Fibroblast of skin of left quadriceps (primary cell): ENCODE measurements around the gene EXOC4.
A peak's percentile ranks its signal among the peaks of the same experiment; 100 is the strongest.

Source experiments
- DNase-seq, 2 experiments: peaks; one replicate each; pipeline ENCODE4 v3.0.0-alpha.2; 2013; ENCODE audit warnings: low read depth in 2 of 2

Gene EXOC4

DNA sequence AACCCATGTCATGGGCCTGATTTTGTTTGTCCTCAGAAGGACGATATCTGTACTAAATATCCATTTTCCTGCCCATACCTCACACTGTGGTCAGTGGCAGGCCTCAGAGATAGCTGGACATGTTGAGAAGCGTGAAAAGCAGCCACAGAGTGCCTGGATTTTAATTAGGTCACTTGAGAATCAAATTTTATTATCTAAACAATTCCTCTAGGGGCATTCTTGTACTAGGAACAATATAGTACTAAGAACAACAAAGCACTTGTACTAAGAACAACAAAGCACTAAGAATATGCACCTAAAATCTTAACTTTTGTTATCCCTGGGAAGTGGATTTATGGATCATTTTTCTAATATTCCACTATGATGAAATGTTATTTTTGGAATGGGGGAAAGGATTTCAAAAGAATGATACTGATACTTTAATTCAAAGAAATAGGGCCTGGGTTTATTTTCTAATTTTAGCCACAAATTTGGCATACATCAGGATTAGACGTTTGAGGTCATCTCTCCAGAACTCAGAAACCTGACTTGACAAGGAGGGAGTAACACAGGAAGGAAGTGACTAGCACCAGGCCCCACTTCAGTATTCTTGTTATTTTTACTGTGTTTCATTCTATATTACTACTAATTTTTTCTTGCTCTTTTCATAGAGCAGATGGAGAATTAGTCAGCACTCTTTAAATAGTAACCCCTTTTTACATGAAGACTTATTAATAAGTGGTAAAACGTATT is 112.2 kb downstream of the EXOC4 start:
- DNase-seq: peak; percentile 25 to 26

DNA sequence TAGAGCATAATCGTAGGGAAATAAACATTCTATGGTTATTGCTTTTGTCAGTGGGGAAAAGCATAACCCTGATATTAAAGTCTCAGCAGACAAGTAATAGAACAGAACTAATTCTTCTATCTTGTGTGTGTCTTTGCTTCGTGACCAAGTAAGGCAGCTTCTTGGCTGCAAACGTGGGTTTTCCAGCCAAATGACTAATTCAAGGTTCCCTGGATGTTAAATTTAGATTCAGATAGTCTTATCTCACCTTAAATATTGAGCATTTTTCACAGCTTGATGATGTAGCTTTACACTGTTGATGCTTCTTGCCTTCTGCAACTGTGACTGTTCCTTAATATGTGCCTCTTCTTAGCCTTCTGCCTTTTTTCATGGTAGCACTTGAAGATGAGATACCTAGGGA is 113.0 kb downstream of the EXOC4 start:
- no peak for DNase-seq

DNA sequence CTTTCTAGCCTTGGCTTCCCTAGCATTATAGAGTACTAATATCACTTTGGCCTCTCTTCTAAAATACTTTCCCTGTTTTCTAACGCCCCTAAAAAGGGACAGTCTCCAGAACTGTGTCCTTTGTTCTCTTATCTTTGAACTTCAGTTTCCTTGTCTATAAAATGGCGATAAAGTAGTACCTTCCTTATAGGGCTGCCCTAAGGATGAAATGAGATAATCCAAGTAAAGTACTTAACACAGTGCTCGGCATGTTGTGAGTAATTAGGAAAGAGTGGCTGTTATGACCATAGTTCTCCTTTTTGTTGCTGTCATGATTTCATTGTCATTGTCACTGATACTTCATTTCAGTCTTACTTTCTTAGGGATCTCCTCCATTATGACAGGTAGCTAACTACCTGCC is 114.7 kb downstream of the EXOC4 start:
- no peak for DNase-seq

DNA sequence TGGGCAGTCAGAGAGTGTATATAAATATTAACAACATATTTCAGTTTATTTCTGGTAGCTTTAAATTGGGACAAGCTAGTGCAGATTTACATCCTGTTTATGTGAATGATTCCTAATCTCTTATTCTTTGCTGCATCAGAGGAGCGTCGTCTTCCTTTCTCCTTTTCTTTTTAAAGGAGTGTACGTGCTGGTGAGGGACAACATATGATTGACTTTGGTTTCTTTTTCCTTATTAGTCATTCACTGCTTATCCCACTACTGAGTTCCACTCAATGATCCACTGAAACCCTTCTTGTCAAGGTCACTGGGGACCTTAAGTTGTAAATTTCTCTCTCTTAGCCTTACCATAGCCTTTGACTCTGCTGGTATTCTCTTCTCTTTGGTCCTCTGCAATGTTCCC is 116.3 kb downstream of the EXOC4 start:
- no peak for DNase-seq

DNA sequence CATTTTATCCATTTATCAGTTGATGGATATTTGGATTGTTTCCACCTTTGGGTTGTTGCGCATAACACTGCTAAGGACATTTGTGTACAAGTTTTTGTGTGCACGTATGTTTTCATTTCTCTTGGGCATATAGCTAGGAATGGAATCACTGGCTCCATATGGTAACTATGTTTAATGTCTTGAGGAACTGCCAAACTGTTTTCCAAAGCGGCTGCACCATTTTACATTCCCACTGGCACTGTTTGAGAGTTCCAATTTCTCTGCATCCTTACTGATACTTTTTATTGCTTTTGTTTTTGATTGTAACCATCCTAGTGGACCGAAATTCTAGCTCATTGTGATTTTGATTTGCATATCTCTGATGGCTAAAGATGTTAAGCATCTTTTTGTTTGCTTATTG is 118.7 kb downstream of the EXOC4 start:
- DNase-seq: no peak

DNA sequence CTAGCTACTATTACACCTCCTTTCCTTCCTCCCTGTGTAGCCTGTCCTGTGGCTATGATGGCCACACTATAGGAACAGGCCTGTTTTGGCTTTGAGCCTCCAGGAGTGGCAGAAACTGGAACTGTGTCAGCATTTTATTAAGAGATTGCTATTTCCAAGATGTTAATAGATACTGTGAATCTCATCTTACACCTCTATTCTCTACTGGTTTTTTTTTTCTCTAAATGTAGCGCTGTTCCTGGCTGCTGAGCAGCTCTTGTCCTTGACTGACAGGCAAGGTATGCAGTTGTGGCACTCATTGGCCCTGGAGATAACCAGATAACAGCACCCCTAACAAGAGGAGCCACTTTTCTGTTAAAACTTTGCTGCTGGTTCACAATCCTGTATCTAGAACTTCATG is 119.5 kb downstream of the EXOC4 start:
- DNase-seq: no peak

DNA sequence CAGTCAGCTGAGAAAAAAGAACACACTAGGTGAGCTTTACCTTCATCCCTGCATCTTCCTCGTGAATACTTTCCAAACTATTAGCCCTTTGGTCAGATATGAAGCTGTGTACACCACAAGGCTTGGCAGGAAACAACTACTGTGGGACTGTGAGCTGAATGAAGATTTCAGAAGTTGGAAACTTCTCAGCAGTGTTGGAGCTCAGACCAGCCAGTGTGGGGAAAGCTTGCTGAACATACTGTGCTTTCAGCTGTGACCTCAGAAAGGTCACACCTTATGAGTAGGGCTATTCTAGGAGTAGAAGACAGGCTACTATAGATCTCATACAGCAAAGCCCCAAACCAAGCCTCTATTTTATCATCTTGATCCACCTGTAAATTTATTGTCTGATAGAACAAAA is 123.6 kb downstream of the EXOC4 start:
- DNase-seq: no peak

DNA sequence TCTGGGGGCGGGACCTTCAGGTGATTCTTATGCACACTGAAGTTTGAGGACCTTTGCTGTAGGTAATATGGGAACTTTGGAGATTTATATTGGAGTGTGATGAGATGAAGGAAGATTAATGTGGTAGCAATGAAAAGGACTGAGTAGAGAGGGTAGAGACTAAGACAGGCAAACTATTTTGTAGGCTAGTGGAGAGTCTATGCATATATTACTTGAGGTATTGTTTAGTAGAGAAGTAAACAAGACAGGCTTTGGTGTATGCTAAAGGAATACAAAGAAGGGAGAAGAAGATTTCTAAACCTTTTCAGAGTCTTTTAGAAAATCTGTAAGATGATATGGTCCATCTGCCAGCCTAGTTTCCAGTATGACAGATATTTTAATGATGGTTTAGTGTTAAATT is 129.1 kb downstream of the EXOC4 start:
- no peak for DNase-seq

DNA sequence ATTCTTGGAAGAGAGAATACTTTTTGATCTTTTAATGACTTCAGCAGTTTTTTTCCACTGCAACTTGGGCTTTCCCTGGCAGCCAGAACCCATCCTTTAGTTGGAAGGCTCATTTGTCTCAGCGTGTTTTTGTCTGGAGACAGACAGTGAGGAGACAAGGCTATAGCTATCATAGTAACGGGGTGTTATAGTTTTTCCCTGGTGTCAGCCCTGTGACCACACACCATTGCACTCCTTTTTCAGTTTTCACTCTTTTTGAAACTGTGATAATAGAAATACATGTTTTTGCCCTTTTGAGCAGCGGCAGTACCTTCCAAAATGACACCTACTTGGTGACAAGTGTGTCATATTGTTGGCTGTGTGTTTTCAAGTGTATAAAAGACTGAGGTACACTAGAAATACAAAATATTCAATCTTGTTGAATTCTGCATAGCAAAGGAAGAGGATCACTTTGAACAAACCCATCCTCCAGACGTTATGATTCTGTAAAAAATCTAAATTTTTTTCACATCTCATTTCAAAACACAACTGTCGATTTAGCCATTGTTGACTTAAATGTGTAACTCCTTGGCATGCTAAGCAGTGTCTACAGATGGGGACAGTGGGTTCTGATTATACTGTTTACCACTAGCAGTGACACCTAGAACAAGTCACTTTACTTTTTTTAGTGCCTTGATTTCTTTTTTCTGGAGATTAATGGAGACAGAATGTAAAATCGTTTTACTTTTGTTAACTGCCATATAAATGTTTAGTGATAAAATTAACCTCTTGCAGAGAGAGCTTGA is 130.1 kb downstream of the EXOC4 start:
- DNase-seq: no peak

DNA sequence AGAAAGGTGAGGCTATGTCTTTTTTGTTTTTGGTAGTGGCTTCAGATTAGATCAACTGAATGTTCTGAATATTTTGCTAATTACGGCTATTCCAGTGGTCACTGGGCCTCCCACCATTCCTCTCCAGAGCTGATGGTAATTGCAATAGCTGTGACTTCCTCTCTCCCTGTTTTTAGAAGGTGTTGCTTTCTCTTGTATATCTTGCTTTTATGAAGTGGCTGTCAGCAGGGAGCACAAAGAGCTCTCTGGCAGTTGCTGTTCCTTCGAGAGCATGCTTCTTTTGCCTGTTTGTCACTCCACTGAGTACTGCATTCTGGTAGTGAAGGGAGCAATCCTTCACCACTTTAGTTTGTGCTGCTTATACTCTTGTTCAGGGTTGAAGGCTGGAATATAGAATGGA is 133.3 kb downstream of the EXOC4 start:
- no peak for DNase-seq

DNA sequence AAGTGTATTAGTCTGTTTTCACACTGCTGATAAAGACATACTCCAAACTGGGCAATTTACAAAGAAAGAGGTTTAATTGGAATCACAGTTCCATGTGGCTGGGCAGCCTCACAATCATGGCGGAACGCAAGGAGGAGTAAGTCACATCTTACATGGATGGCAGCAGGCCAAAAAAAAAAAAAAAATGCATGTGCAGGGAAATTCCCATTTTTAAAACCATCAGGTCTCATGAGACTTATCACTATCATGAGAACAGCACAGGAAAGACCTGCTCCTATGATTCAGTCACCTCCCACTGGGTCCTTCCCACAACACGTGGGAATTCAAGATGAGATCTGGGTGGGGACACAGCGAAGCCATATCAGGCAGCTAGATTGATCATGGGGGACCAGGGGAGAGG is 136.8 kb downstream of the EXOC4 start:
- no peak for DNase-seq

DNA sequence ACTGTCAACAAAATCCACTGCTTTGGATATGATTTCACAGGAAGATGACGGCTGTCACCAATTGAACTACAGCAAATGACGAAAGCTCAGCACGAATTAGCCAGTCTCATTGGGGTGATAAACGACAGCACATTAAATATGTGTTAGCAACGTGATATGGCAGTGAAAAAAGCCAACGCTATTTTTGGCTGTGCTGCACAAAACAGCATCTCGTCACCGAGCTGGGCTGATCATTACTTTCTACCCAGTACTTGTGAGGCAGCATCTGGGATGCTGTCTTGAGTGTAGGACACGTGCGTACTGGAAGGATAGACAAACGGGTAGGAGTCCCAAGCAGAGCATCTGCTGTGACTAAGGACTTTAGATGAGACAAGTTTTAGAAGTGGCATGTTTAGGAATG is 138.3 kb downstream of the EXOC4 start:
- no peak for DNase-seq

DNA sequence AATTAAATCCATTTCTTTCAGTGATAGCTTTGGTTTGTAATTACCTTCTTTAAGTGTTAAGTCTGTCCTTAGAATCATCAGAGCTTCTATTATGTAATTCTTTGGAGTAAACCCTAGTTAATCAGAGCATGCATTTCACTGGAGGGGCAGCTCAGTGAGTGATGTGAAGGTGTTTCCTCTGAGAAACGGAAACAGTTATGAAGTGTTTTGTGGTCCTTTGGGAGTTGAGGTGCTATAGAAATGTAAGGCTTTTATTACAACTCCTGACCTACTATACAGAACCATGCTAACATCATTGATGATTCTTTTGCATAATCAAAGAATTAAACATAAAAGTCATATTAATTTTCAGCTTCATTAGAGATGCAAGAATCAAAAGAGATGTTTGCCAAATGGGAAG is 141.5 kb downstream of the EXOC4 start:
- DNase-seq: no peak

DNA sequence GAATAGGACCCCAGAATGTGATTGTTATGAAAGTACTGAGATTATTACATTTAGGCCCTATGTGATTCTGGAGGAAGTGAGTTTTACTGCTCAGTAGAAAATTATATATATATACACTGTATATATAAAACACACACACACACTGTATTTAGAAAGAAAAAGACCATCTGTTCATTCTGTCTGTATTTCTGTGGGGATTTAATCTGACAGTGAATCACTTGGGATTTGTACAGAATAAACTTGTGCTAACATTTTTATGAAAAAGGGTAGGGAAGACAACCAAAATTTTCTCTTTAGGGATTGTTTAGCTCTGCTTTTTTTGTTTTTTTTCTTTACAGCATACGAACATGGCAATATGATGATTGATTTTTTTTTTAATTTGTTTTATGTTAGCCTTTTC is 142.7 kb downstream of the EXOC4 start:
- DNase-seq: no peak

DNA sequence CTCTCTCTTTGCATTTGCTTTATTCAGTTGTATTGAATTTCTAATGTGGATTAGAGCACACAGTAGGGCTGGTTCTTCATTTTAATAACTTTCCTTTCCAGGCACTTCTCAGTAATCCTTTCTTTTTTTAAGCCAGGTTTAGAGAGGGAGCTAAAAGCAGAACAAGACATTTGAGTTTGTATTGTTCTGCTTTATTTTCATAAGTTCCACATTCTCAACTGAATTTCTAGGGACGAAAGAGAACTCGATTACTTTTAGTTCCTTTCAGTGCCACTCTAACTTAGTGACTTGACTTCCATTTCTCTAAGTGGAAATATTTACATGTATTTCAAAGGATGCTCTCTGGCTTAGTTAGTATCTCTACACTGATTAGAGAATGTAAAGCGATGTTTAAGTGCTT is 145.6 kb downstream of the EXOC4 start:
- no peak for DNase-seq

DNA sequence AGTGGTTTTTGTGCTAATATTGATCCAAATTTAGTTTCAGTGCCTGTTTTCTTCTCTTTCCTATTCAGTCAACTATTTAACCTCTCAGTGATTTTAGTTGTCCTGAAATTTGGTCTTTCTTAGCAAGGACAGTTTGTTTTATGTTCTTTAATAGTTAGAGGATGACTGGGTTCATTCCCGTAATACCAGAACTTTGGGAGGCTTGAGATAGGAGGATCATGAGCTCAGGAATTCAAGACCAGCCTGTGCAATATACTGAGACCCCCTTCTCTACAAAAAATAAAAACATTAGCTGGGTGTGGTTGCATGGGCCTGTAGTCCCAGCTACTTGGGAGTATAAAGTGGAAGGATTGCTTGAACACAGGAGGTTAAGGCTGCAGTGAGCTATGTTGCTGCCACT is 148.3 kb downstream of the EXOC4 start:
- no peak for DNase-seq

DNA sequence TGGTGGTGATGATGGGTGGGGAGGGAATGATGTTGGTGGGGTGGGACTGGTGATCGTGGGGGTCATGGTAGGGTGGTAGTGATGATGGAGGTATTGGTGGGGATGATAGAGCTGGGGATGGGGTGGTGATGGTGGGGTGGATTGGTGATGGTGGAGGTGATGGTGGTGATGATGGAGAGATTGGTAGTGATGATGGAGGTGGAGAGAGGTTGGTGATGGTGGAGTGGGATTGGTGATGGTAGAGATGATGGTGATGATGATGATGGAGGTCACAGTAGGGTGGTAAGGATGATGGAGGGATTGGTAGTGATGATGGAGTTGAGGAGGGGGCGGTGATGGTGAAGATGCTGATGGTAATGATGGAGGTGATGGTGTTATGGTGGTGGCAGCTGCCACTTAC is 155.3 kb downstream of the EXOC4 start:
- DNase-seq: no peak

DNA sequence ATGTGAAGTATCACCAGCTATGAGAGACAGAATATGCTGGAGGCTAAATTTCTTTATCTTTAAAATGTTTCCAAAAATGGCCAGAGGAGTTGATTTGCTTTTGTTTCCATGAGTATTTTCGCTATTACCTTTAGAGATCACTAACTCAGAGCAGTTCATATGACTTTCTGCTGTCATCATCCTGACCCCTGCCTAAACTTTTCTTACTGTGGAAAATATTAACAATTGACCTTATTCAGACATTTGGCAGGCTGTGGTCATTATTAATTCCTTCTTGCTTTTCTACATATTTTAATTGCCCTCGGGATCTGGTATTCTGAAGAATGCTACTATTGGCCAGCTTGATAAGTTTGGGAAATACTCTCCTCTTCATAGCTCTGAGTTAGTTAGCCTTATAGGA is 156.5 kb downstream of the EXOC4 start:
- DNase-seq: no peak

DNA sequence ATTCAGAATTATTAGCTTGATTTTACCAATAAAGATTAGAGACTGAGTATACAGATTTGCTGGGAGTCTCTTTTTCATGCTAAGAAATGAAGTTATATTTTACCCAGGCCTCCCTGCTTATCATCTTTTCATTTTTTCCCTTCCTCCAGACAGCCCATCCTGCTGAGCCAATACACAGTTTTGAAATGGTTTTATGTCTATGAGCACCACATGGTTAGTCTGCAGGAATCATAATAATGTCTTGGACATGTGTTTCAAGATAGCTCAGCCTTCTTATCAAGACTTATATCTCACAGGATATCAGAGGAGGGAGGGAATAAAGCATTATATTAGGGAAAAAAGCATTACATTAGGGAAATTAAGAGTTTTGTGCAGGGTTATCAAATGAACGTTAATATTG is 157.1 kb downstream of the EXOC4 start:
- DNase-seq: no peak

DNA sequence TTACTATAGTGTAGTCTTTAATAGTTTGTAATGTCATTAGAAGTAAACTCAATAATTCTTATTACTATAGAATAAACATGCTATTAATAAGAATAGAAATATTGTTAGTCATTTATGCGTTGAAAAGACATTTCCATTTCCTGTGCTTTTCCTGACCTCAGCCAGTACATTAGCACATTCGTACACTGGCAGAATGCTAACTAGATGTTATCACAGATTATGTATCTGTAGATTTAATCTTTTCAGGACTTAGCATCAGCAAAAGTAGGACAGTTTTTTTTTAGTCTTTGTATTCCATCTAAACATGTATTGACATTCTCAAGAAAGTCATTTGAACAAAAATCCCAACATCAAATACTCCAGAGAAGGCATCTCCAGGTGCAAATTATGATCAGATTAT is 158.5 kb downstream of the EXOC4 start:
- no peak for DNase-seq

DNA sequence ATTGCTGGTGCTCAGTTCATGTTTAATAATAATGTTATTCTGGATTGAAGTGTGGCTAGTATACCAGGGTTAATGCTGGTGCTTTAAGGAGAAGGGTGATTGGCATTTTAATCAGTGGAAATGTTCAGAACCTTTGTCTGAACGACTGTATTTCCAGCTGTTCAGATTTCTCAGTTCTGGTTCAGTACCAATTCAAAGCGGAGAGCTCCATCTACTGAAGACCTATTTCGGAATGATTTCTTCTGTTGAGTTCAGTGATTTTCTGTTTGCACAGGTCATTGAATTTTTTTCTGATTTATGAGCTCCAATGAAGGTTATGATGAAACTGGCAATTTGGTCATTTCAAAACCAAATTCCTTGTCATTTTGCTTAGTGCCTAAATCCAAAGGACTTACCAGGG is 160.1 kb downstream of the EXOC4 start:
- no peak for DNase-seq

DNA sequence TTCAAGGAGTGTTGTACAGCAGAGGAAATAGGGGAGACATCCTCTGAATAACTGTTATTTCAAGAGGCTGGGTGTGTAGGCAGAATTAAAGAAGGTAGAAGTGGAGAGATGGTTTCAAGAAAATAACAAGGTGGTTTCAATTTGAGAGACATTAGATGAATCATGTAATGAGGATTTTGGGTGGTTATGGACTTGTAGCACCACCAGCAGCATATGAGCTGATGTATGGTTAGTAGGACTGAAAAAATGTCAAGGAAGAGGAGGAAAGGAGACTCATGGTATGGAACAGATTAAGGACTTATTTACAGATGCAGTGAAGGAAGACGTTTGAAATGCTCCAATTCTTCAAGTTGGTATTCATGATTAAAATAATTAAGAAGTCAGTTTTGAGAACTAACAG is 166.2 kb downstream of the EXOC4 start:
- DNase-seq: peak; percentile 33 to 41

DNA sequence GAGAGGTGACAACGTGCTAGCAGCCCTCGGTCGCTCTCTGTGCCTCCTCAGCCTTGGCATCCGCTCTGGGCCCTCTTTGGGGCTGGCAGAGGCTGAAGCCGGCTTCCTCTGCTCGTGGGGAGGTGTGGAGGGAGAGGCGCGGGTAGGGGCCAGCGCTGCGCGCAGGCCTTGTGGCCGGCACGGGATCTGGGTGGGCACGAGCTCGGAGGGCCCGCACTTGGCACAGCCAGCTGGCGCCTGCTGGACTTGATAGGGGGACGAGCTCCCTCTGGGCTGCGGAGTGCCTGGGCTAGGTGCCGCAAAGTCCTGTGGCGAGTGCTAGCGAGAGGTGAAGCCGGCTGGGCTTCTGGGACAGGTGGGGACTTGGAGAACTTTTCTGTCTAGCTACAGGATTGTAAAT is 170.7 kb downstream of the EXOC4 start:
- no peak for DNase-seq

DNA sequence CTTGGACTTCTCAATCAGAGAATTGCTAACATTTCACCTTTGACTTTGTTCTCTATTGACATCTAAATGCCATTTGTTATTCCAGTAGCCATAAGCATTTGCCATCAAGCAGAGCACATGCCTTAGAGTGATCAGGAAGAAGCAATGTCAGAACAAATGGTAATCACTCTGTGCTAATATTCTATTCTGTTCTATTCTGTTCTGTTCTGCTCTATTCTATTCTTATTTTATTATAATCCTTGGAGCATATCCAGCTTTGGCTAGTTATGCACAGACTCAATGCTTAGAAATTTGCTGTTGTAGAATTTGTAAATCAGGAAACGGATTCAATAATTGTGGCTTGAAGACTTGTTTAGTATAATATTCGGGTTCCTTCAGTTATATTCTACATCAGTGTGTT is 175.4 kb downstream of the EXOC4 start:
- DNase-seq: no peak
